ENCODE results near the gene TXNDC8.
"Not testable (repeated sequence)": the region's sequence is repeated elsewhere in the genome, so short reads cannot be mapped to it uniquely, and the experiment has no call there.

The TXNDC8 gene

DNA sequence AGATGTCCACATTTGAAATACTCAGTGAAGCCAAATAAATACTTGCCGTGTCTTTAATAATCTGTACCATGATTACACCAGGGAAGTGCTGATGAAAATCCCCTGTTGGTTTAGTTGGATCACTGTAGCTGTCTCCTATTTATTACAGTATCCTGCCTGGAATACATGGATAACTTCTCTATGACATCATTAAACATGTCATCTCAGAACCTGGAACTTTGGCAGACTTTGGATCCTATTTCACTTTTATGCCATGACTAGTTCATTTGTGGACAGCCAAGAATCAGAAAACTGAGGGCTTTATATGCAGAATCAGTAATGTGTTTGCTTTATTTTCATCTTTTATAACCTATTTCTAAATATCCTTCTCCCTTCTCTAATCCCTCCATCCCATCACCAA is at the start of gene TXNDC8:
Gene TXNDC8, minus strand, starts transcription at position 137 of the 400 bp plus-strand sequence.
- no peaks in the 10 kb centered on the region for H3K36me3 ChIP-seq (ENCODE audit: insufficient read depth, insufficient read length, low read length)

DNA sequence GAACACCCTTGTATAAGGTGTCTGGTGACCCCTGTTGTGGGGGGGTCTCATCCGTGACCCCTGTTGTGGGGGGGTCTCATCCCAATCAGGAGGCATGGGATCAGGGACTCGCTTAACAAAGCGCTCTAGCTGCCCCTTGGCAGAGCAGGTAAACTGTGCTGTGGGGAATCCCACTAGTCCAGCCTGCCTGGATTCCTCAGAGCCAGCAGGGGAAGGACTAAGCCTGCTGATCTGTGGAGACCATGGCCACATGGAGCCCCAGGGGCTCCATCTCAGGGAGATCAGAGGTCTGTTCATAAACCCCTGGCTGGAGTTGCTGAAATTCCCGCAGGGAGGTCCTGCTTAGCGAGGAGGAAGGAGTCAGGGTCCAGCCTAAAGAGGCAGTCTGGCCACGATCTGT is 45.8 kb upstream of the TXNDC8 start:
- H3K4me1 ChIP-seq (ENCODE audit: insufficient read depth, insufficient read length): no peaks in the 10 kb centered on the region
- no peak for TF ChIP-seq YY1 (IDR thresholded peaks at IDR 0.05; ENCODE audit: insufficient read depth, insufficient read length)
- TF ChIP-seq SUZ12 (IDR thresholded peaks at IDR 0.05; ENCODE audit: extremely low read depth, insufficient read depth, insufficient read length): no peak
- TF ChIP-seq ZNF274 (IDR thresholded peaks at IDR 0.05; ENCODE audit: low read depth, low read length): no peak
- H3K36me3 ChIP-seq (ENCODE audit: insufficient read depth, insufficient read length, low read length): peaks cover 17% of the 10 kb centered on the region
- H3K9me3 ChIP-seq (ENCODE audit: insufficient read depth, low read length): no peaks in the 10 kb centered on the region
- no peak overlapping the region for H3K4me3 ChIP-seq (ENCODE audit: insufficient read length, low read depth)
- DNase-seq (ENCODE audit: low read depth, low spot score): no peak
- H3K9ac ChIP-seq (ENCODE audit: insufficient read length, low read depth): no peak overlapping the region
- no peaks in the 10 kb centered on the region for H3K27me3 ChIP-seq (ENCODE audit: insufficient read depth, insufficient read length)

More for the DNA sequence above, at the start of gene TXNDC8:
- H3K9me3 ChIP-seq (ENCODE audit: insufficient read depth, low read length): no peaks in the 10 kb centered on the region
- no peak for DNase-seq (ENCODE audit: low read depth, low spot score)
- H3K4me1 ChIP-seq (ENCODE audit: insufficient read depth, insufficient read length): no peaks in the 10 kb centered on the region
- TF ChIP-seq SUZ12 (IDR thresholded peaks at IDR 0.05; ENCODE audit: extremely low read depth, insufficient read depth, insufficient read length) (no peak), ZNF274 (IDR thresholded peaks at IDR 0.05; ENCODE audit: low read depth, low read length) (no peak)
- no peak within 1 kb of the TSS for H3K4me3 ChIP-seq (ENCODE audit: insufficient read length, low read depth)
- no peaks in the 10 kb centered on the region for H3K27me3 ChIP-seq (ENCODE audit: insufficient read depth, insufficient read length)
- no peak within 1 kb of the TSS for H3K9ac ChIP-seq (ENCODE audit: insufficient read length, low read depth)

DNA sequence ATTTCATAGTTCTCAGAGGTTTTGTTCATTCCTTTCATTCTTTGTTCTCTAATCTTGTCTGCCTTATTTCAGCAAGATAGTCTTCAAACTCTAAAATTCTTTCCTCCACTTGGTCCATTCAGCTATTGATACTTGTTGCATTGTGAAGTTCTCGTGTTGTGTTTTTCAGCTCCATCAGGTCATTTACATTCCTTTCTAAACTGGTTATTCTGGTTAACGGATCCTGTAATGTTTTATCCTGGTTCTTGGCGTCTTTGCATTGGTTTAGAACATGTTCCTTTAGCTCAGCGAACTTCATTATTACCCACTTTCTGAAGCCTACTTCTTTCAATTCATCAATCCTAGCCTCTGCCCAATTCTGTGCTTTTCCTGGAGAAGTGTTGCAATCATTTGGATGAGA is 45.1 kb upstream of the TXNDC8 start:
- Histone ChIP-seq H3K9me3 (ENCODE audit: insufficient read depth, low read length) (no peaks in the 10 kb centered on the region), H3K27me3 (ENCODE audit: insufficient read depth, insufficient read length) (no peaks in the 10 kb centered on the region), H3K9ac (ENCODE audit: insufficient read length, low read depth) (no peak overlapping the region), H3K4me3 (ENCODE audit: insufficient read length, low read depth) (no peak overlapping the region), H3K4me1 (ENCODE audit: insufficient read depth, insufficient read length) (no peaks in the 10 kb centered on the region), H3K36me3 (ENCODE audit: insufficient read depth, insufficient read length, low read length) (peaks cover 18% of the 10 kb centered on the region)
- no peak for DNase-seq (ENCODE audit: low read depth, low spot score)
- no peak for TF ChIP-seq YY1 (IDR thresholded peaks at IDR 0.05; ENCODE audit: insufficient read depth, insufficient read length)
- TF ChIP-seq ZNF274 (IDR thresholded peaks at IDR 0.05; ENCODE audit: low read depth, low read length): no peak
- no peak for TF ChIP-seq SUZ12 (IDR thresholded peaks at IDR 0.05; ENCODE audit: extremely low read depth, insufficient read depth, insufficient read length)

DNA sequence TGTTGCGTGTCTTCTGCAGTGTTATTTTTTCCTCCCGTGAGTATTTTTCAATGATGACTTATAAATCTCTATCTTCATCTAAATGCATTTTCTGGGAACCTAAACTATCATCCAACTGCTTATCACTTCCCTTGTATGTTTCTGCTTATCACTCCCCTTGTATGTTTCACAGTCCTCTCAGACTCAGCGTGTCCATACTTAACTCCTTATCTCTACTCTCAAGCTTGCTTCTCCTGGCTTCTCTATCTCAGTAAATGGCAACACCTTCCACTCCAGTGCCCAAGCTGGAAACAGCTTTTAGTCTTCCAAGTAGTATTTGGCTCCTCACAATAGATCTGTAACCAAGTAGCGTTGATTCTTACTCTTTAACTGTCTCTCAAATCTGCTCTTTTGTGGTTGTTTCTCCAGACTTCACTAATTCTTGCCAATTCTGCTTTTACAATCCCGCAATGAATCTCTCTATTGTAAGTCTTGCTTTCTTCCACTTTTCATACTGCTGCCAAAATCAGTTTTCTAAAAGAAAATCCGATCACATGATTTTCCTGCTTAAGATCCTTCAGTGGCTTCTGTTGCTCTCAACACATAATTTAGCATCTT is 33.8 kb upstream of the TXNDC8 start:
- Histone ChIP-seq H3K9ac (ENCODE audit: insufficient read length, low read depth) (no peak overlapping the region), H3K9me3 (ENCODE audit: insufficient read depth, low read length) (no peaks in the 10 kb centered on the region), H3K4me1 (ENCODE audit: insufficient read depth, insufficient read length) (no peaks in the 10 kb centered on the region), H3K4me3 (ENCODE audit: insufficient read length, low read depth) (no peak overlapping the region), H3K27me3 (ENCODE audit: insufficient read depth, insufficient read length) (no peaks in the 10 kb centered on the region), H3K36me3 (ENCODE audit: insufficient read depth, insufficient read length, low read length) (no peaks in the 10 kb centered on the region)
- DNase-seq (ENCODE audit: low read depth, low spot score): no peak
- no peak for TF ChIP-seq SUZ12 (IDR thresholded peaks at IDR 0.05; ENCODE audit: extremely low read depth, insufficient read depth, insufficient read length)

DNA sequence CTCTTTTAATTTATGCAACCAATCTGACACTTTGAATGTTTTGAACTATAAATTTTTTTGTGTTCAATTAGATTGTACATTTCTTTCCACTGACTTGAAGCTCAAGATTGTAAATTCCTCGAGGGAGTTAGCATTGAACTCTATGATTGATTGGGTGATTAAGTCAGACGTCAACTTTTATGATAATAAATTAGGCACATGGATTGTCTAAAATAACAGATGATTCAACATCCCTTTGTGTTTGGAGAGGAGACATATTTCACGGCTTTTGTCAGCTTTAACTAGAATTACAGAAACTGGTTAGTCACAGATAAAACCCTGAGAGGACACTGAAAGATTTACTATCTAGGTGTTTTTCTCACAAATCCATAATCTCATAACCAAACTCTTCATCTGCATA is 32.7 kb upstream of the TXNDC8 start:
- H3K4me1 ChIP-seq (ENCODE audit: insufficient read depth, insufficient read length): no peaks in the 10 kb centered on the region
- H3K9ac ChIP-seq (ENCODE audit: insufficient read length, low read depth): no peak overlapping the region
- no peaks in the 10 kb centered on the region for H3K36me3 ChIP-seq (ENCODE audit: insufficient read depth, insufficient read length, low read length)
- no peak for DNase-seq (ENCODE audit: low read depth, low spot score)
- H3K27me3 ChIP-seq (ENCODE audit: insufficient read depth, insufficient read length): no peaks in the 10 kb centered on the region
- TF ChIP-seq ZNF274 (IDR thresholded peaks at IDR 0.05; ENCODE audit: low read depth, low read length): no peak
- no peaks in the 10 kb centered on the region for H3K9me3 ChIP-seq (ENCODE audit: insufficient read depth, low read length)
- H3K4me3 ChIP-seq (ENCODE audit: insufficient read length, low read depth): no peak overlapping the region

DNA sequence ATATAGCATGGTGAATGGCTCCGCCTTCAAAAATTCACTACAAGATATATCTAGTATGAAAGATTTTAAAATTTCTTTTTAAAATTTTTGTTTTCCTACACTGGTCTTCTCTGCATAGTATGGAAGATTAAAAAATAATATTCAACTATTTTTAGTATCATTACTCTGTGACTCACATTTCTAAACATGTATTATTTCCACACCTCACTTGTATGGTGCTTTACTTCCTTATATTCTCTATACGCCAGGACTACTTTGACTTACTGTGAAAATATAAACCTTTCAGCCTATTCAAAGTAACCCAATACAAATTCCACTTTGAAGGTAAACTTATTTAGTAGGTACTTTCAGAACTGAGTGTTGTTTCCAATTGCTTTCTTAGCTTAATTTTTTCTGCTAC is 26.8 kb upstream of the TXNDC8 start:
- Histone ChIP-seq H3K36me3 (ENCODE audit: insufficient read depth, insufficient read length, low read length) (no peaks in the 10 kb centered on the region), H3K4me1 (ENCODE audit: insufficient read depth, insufficient read length) (no peaks in the 10 kb centered on the region), H3K27me3 (ENCODE audit: insufficient read depth, insufficient read length) (no peaks in the 10 kb centered on the region), H3K4me3 (ENCODE audit: insufficient read length, low read depth) (no peak overlapping the region), H3K9ac (ENCODE audit: insufficient read length, low read depth) (no peak overlapping the region), H3K9me3 (ENCODE audit: insufficient read depth, low read length) (no peaks in the 10 kb centered on the region)
- DNase-seq (ENCODE audit: low read depth, low spot score): no peak
- no peak for TF ChIP-seq SUZ12 (IDR thresholded peaks at IDR 0.05; ENCODE audit: extremely low read depth, insufficient read depth, insufficient read length)

DNA sequence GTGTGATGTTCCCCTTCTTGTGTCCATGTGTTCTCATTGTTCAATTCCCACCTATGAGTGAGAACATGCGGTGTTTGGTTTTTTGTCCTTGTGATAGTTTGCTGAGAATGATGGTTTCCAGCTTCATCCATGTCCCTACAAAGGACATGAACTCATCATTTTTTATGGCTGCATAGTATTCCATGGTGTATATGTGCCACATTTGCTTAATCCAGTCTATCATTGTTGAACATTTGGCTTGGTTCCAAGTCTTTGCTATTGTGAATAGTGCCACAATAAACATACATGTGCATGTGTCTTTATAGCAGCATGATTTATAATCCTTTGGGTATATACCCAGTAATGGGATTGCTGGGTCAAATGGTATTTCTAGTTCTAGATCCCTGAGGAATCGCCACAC is 21.3 kb upstream of the TXNDC8 start:
- not testable (repeated sequence) for H3K36me3 ChIP-seq (ENCODE audit: insufficient read depth, insufficient read length, low read length); H3K9me3 ChIP-seq (ENCODE audit: insufficient read depth, low read length); H3K4me3 ChIP-seq (ENCODE audit: insufficient read length, low read depth); H3K4me1 ChIP-seq (ENCODE audit: insufficient read depth, insufficient read length); H3K27me3 ChIP-seq (ENCODE audit: insufficient read depth, insufficient read length); H3K9ac ChIP-seq (ENCODE audit: insufficient read length, low read depth); DNase-seq (ENCODE audit: low read depth, low spot score)

DNA sequence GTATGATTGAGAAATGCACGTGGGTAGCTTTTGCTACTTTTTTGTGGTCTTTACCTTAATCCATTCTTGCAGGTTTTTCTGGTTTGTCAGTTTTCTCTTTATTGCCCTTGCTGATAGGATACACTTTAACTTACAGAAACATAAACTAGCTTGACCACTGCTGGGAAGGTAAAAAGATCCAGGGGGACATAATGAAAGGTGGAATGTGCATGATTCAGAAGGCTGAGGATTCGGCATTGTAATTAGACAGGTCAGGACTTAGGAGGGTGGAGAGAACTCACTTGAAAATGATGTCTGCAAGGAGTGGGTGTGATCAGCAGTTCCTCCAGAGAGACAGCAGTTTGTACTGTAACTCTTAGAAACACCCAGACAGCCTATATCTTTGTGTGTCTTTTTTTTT is 19.8 kb upstream of the TXNDC8 start:
- Histone ChIP-seq H3K36me3 (ENCODE audit: insufficient read depth, insufficient read length, low read length) (no peaks in the 10 kb centered on the region), H3K27me3 (ENCODE audit: insufficient read depth, insufficient read length) (no peaks in the 10 kb centered on the region)

More for the DNA sequence above, 19.8 kb upstream of the TXNDC8 start:
- no peak overlapping the region for H3K9ac ChIP-seq (ENCODE audit: insufficient read length, low read depth)
- H3K9me3 ChIP-seq (ENCODE audit: insufficient read depth, low read length): no peaks in the 10 kb centered on the region
- TF ChIP-seq YY1 (IDR thresholded peaks at IDR 0.05; ENCODE audit: insufficient read depth, insufficient read length) (no peak), SUZ12 (IDR thresholded peaks at IDR 0.05; ENCODE audit: extremely low read depth, insufficient read depth, insufficient read length) (no peak), ZNF274 (IDR thresholded peaks at IDR 0.05; ENCODE audit: low read depth, low read length) (no peak)
- H3K4me3 ChIP-seq (ENCODE audit: insufficient read length, low read depth): no peak overlapping the region
- DNase-seq (ENCODE audit: low read depth, low spot score): no peak
- H3K4me1 ChIP-seq (ENCODE audit: insufficient read depth, insufficient read length): no peaks in the 10 kb centered on the region
